ENCODE data around the gene DHX34. TPM values are rescaled to one million over a fixed set of nuclear protein-coding genes. Genes with fewer than 3 reads are reported as not detected.
A peak's percentile ranks its signal among the peaks of the same experiment; 100 is the strongest.
"Not testable (repeated sequence)": the region's sequence is repeated elsewhere in the genome, so short reads cannot be mapped to it uniquely, and the experiment has no call there.

DHX34 gene
- total and polyA plus RNA-seq, 9 donors = 2.6 to 21.3 (median 15.3) TPM

- no peaks in the 10 kb centered on the region for H3K27me3 ChIP-seq
- H3K4me3 ChIP-seq = no peak overlapping the region
- no peaks in the 10 kb centered on the region for H3K9me3 ChIP-seq
- H3K4me1 ChIP-seq (ENCODE audit: insufficient read depth) = no peaks in the 10 kb centered on the region
- no peaks in the 10 kb centered on the region for H3K36me3 ChIP-seq
- peak in 2 of 5 donors; percentile 39 to 51 for DNase-seq
- 22 to 30% (median 27%) methylated on average over 47 of the region's 47 CpGs for WGBS, 3 donors
- intact Hi-C loops (cut with DNase I) = loop anchor here in 1 of 4 donors (10.0 kb wide), 1 partner anchor 102 kb away; the partner anchor contains the start of gene C5AR1
- TF ChIP-seq, protein P1, sequence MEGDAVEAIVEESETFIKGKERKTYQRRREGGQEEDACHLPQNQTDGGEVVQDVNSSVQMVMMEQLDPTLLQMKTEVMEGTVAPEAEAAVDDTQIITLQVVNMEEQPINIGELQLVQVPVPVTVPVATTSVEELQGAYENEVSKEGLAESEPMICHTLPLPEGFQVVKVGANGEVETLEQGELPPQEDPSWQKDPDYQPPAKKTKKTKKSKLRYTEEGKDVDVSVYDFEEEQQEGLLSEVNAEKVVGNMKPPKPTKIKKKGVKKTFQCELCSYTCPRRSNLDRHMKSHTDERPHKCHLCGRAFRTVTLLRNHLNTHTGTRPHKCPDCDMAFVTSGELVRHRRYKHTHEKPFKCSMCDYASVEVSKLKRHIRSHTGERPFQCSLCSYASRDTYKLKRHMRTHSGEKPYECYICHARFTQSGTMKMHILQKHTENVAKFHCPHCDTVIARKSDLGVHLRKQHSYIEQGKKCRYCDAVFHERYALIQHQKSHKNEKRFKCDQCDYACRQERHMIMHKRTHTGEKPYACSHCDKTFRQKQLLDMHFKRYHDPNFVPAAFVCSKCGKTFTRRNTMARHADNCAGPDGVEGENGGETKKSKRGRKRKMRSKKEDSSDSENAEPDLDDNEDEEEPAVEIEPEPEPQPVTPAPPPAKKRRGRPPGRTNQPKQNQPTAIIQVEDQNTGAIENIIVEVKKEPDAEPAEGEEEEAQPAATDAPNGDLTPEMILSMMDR (IDR thresholded peaks at IDR 0.05) = no peak
- TF ChIP-seq EP300 (IDR thresholded peaks at IDR 0.05) = no peak
- no peak for TF ChIP-seq POLR2A (IDR thresholded peaks at IDR 0.05)
- no peak overlapping the region for H3K27ac ChIP-seq
Measured at GRCh38 chr19:47406711-47407416, 57.7 kb downstream of the DHX34 start.

- intact Hi-C loops (cut with DNase I) = loop anchor here in 1 of 4 donors (10.0 kb wide), 1 partner anchor 103 kb away; the partner anchor contains the start of gene C5AR1
- no peaks in the 10 kb centered on the region for H3K9me3 ChIP-seq
- WGBS, 3 donors = 25 to 43% (median 41%) methylated on average over 13 to 14 of the region's 14 CpGs
- DNase-seq = no peak
- TF ChIP-seq, protein P1 (IDR thresholded peaks at IDR 0.05) = no peak
- no peak for TF ChIP-seq POLR2A (IDR thresholded peaks at IDR 0.05)
- no peak for TF ChIP-seq EP300 (IDR thresholded peaks at IDR 0.05)
- no peaks in the 10 kb centered on the region for H3K27me3 ChIP-seq
- H3K4me1 ChIP-seq (ENCODE audit: insufficient read depth) = no peaks in the 10 kb centered on the region
- H3K36me3 ChIP-seq = no peaks in the 10 kb centered on the region
- no peak overlapping the region for H3K4me3 ChIP-seq
- H3K27ac ChIP-seq = no peak overlapping the region
Measured at GRCh38 chr19:47407417-47407774, 58.3 kb downstream of the DHX34 start.

DNA sequence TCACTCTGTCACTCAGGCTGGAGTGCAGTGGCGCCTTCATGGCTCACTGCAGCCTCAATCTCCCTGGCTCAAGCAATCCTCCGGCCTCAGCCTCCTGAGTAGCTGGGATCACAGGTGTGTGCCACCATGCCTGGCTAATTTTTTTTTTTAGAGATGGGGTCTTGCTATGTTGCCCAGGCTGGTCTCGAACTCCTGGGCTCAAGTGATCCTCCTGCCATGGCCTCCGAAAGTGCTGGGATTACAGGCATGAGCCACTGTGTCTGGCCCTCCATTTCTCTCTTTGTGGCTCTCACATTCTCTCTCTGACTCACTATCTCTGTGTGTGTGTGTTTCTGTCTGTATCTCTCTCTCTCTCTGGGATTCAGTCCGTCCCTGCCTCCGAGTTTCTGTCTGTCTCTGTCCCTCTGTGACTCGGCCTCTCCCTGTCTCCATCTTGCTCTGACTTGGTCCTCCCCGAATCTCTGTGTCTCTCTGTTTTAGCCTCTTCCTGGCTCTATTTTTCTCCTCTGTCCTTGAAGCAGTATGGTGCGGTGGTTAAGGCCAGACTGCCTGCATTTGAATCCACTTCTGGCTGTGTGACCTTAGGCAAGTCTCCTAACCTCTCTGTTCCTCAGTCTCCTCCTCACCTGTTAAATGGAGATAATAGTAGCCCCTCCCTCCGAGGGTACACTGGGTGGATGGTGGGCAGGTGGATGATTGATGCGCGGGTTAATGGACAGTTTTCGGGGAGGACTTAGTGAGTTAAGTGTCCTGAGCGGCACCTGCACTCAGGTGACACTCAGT is 59.2 kb downstream of the DHX34 start:
- Histone ChIP-seq H3K27me3 (no peaks in the 10 kb centered on the region), H3K9me3 (no peaks in the 10 kb centered on the region), H3K27ac (no peak overlapping the region), H3K36me3 (no peaks in the 10 kb centered on the region), H3K4me1 (ENCODE audit: insufficient read depth) (no peaks in the 10 kb centered on the region), H3K4me3 (no peak overlapping the region)
- no peak for DNase-seq
- WGBS, 3 donors = 88 to 90% (median 89%) methylated on average over 14 of the region's 14 CpGs
- TF ChIP-seq, protein P1 (IDR thresholded peaks at IDR 0.05) = no peak
- TF ChIP-seq POLR2A (IDR thresholded peaks at IDR 0.05) (no peak), EP300 (IDR thresholded peaks at IDR 0.05) (no peak)
- intact Hi-C loops (cut with DNase I) = loop anchor here in 1 of 4 donors (10.0 kb wide), 1 partner anchor 104 kb away; the partner anchor contains the start of gene C5AR1

GRCh38 chr19:47411101-47411500 is 62.0 kb downstream of the DHX34 start:
- no peaks in the 10 kb centered on the region for H3K27me3 ChIP-seq
- no peaks in the 10 kb centered on the region for H3K9me3 ChIP-seq
- no peak overlapping the region for H3K4me3 ChIP-seq
- WGBS, 3 donors = 64 to 72% (median 71%) methylated on average over 8 of the region's 8 CpGs
- H3K27ac ChIP-seq = no peak overlapping the region
- TF ChIP-seq, protein P1 (IDR thresholded peaks at IDR 0.05) = no peak
- TF ChIP-seq POLR2A (IDR thresholded peaks at IDR 0.05) (no peak), EP300 (IDR thresholded peaks at IDR 0.05) (no peak)
- H3K4me1 ChIP-seq (ENCODE audit: insufficient read depth) = no peaks in the 10 kb centered on the region
- no peaks in the 10 kb centered on the region for H3K36me3 ChIP-seq
- no peak for DNase-seq
- intact Hi-C loops (cut with DNase I) = loop anchor here in 1 of 4 donors (10.0 kb wide), 1 partner anchor 106 kb away; the partner anchor contains the start of gene C5AR1

- H3K27me3 ChIP-seq = not testable (repeated sequence)
- WGBS, 3 donors = 68 to 76% (median 73%) methylated on average over 9 of the region's 9 CpGs
Measured at GRCh38 chr19:47411696-47412095, 62.6 kb downstream of the DHX34 start.

More at GRCh38 chr19:47411696-47412095, 62.6 kb downstream of the DHX34 start:
- not testable (repeated sequence) for DNase-seq; H3K9me3 ChIP-seq; H3K36me3 ChIP-seq; H3K27ac ChIP-seq; H3K4me3 ChIP-seq; H3K4me1 ChIP-seq (ENCODE audit: insufficient read depth)
- intact Hi-C loops (cut with DNase I) = loop anchor here in 1 of 4 donors (10.0 kb wide), 1 partner anchor 107 kb away; the partner anchor contains the start of gene C5AR1

Measured in ovary (tissue), 9 donors.